Measurements from ENCODE around the gene MPI. TPM values are rescaled to one million over a fixed set of nuclear protein-coding genes. Genes with fewer than 3 reads are reported as not detected.

MPI gene
- polyA plus RNA-seq, 3 donors, result 19.2 to 19.9 (median 19.7) TPM

GRCh38 chr15:74906450-74907162, 16.8 kb downstream of the MPI start, which contains the start of gene FAM219B:
TSS of gene FAM219B (minus strand) at chr15:74906851. CDS start at chr15:74906800, 51 bp downstream.
- peaks cover 23% of the 10 kb centered on the region for H3K79me2 ChIP-seq (ENCODE audit: insufficient read depth, low read length)
- peak within 1 kb of the TSS; percentile 62 to 95 (median 95) for H3K4me3 ChIP-seq (replicated peaks in 1 of 3; ENCODE audit: low read depth in 2 of 3, low read length in 3 of 3)
- H3K36me3 Mint-ChIP-seq, result peaks cover 32 to 42% of the 10 kb centered on the region in 2 donors
- H3K9me3 ChIP-seq (replicated peaks in 1 of 2; ENCODE audit: control insufficient read depth in 1 of 2, insufficient read depth in 1 of 2, low read length in 2 of 2), result no peaks in the 10 kb centered on the region
- H3K9me3 Mint-ChIP-seq, result peaks cover 0 to 2% (median 0%) of the 10 kb centered on the region in 7 donors
- H3K36me3 ChIP-seq (replicated peaks in 1 of 2; ENCODE audit: control insufficient read depth in 1 of 2, insufficient read depth in 2 of 2, low read length in 2 of 2), result peaks cover 10 to 37% of the 10 kb centered on the region in 2 donors
- H3K4me2 ChIP-seq (replicated peaks; ENCODE audit: extremely low read depth, low read length, poor library complexity, severe bottlenecking), result peak within 1 kb of the TSS; percentile 85
- under 1% methylated on average over 68 of the region's 74 CpGs for WGBS (ENCODE audit: insufficient coverage)
- H2AFZ ChIP-seq (ENCODE audit: insufficient read depth, low read depth, low read length, poor library complexity, severe bottlenecking), result peak within 1 kb of the TSS; percentile 97
- no peaks in the 10 kb centered on the region for H3K27me3 ChIP-seq (ENCODE audit: control insufficient read depth in 2 of 2, insufficient read depth in 2 of 2, low read length in 2 of 2)
- peak within 1 kb of the TSS; percentile 94 for H3K9ac ChIP-seq (ENCODE audit: insufficient read depth, low read length, poor library complexity, severe bottlenecking)
- H3K27ac ChIP-seq (ENCODE audit: low read depth in 1 of 2, low read length in 2 of 2), result peak within 1 kb of the TSS; percentile 62 to 90
- H3K27ac Mint-ChIP-seq, result peak within 1 kb of the TSS; percentile 92 to 96 (median 94)
- peak within 1 kb of the TSS; percentile 96 to 97 for H3K4me3 Mint-ChIP-seq
- peak; percentile 82 to 95 (median 88) for DNase-seq
- intact Hi-C loops (cut with micrococcal nuclease), result loop anchor here (2.0 to 10.0 kb wide), 2 partner anchors 32 to 62 kb away; partner anchors contain the start of genes ULK3 (in 2 of the 2) and COX5A (in 1 of the 2)
- peaks cover 37% of the 10 kb centered on the region for H3K4me1 Mint-ChIP-seq
- TF ChIP-seq, protein P1, sequence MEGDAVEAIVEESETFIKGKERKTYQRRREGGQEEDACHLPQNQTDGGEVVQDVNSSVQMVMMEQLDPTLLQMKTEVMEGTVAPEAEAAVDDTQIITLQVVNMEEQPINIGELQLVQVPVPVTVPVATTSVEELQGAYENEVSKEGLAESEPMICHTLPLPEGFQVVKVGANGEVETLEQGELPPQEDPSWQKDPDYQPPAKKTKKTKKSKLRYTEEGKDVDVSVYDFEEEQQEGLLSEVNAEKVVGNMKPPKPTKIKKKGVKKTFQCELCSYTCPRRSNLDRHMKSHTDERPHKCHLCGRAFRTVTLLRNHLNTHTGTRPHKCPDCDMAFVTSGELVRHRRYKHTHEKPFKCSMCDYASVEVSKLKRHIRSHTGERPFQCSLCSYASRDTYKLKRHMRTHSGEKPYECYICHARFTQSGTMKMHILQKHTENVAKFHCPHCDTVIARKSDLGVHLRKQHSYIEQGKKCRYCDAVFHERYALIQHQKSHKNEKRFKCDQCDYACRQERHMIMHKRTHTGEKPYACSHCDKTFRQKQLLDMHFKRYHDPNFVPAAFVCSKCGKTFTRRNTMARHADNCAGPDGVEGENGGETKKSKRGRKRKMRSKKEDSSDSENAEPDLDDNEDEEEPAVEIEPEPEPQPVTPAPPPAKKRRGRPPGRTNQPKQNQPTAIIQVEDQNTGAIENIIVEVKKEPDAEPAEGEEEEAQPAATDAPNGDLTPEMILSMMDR (IDR thresholded peaks at IDR 0.05), result no peak
- peaks cover 29 to 34% of the 10 kb centered on the region in 2 donors for H3K4me1 ChIP-seq (ENCODE audit: control insufficient read depth in 1 of 2, insufficient read depth in 2 of 2, low read length in 2 of 2)
- peaks cover 0 to 3% (median 0%) of the 10 kb centered on the region in 3 donors for H3K27me3 Mint-ChIP-seq (ENCODE audit: low read depth in 3 of 3)
- H4K20me1 ChIP-seq (ENCODE audit: insufficient read depth, low read length), result peaks cover 8% of the 10 kb centered on the region

- Histone ChIP-seq H3K4me3 (replicated peaks in 1 of 3; ENCODE audit: low read depth in 2 of 3, low read length in 3 of 3) (peak overlapping the region; percentile 62 to 95 (median 95)), H3K4me2 (replicated peaks; ENCODE audit: extremely low read depth, low read length, poor library complexity, severe bottlenecking) (peak overlapping the region; percentile 85), H3K9ac (ENCODE audit: insufficient read depth, low read length, poor library complexity, severe bottlenecking) (peak overlapping the region; percentile 94), H3K27me3 (ENCODE audit: control insufficient read depth in 2 of 2, insufficient read depth in 2 of 2, low read length in 2 of 2) (no peaks in the 10 kb centered on the region), H2AFZ (ENCODE audit: insufficient read depth, low read depth, low read length, poor library complexity, severe bottlenecking) (peak overlapping the region; percentile 97), H3K4me1 (ENCODE audit: control insufficient read depth in 1 of 2, insufficient read depth in 2 of 2, low read length in 2 of 2) (peaks cover 26 to 33% of the 10 kb centered on the region in 2 donors), H3K36me3 (replicated peaks in 1 of 2; ENCODE audit: control insufficient read depth in 1 of 2, insufficient read depth in 2 of 2, low read length in 2 of 2) (peaks cover 16 to 38% of the 10 kb centered on the region in 2 donors), H3K9me3 (replicated peaks in 1 of 2; ENCODE audit: control insufficient read depth in 1 of 2, insufficient read depth in 1 of 2, low read length in 2 of 2) (no peaks in the 10 kb centered on the region), H4K20me1 (ENCODE audit: insufficient read depth, low read length) (peaks cover 5% of the 10 kb centered on the region), H3K79me2 (ENCODE audit: insufficient read depth, low read length) (peaks cover 23% of the 10 kb centered on the region), H3K27ac (ENCODE audit: low read depth in 1 of 2, low read length in 2 of 2) (peak overlapping the region; percentile 39 to 90)
- Mint-ChIP-seq H3K9me3 (peaks cover 0 to 2% (median 0%) of the 10 kb centered on the region in 7 donors), H3K27ac (peak overlapping the region; percentile 89 to 96 (median 94)), H3K27me3 (ENCODE audit: low read depth in 3 of 3) (peaks cover 0 to 3% (median 0%) of the 10 kb centered on the region in 3 donors), H3K4me1 (peaks cover 33% of the 10 kb centered on the region), H3K4me3 (peak overlapping the region; percentile 96 to 97), H3K36me3 (peaks cover 29 to 40% of the 10 kb centered on the region in 2 donors)
- TF ChIP-seq, protein P1 (IDR thresholded peaks at IDR 0.05), result no peak
- intact Hi-C loops (cut with micrococcal nuclease), result loop anchor here (2.0 to 10.0 kb wide), 2 partner anchors 31 to 63 kb away; partner anchors contain the start of genes ULK3 (in 2 of the 2) and COX5A (in 1 of the 2)
- no peak for DNase-seq
- 27% methylated on average over 4 of the region's 8 CpGs for WGBS (ENCODE audit: insufficient coverage)
Measured at GRCh38 chr15:74907163-74907870, 17.5 kb downstream of the MPI start.
